ENCODE data around the gene PDE2A.

GRCh38 chr11:72693271-72693968 lies 19.2 kb upstream of the PDE2A start:
- TF ChIP-seq CTCF (IDR thresholded peaks at IDR 0.05) (no peak), POLR2AphosphoS5 (IDR thresholded peaks at IDR 0.05) (no peak)
